Measurements from ENCODE around the gene APOC4. TPM values are rescaled to one million over a fixed set of nuclear protein-coding genes. Genes with fewer than 3 reads are reported as not detected.
"Not testable (repeated sequence)": the region's sequence is repeated elsewhere in the genome, so short reads cannot be mapped to it uniquely, and the experiment has no call there.

Gene APOC4
- total RNA-seq, 1 donor from 2014 or later: not detected

DNA sequence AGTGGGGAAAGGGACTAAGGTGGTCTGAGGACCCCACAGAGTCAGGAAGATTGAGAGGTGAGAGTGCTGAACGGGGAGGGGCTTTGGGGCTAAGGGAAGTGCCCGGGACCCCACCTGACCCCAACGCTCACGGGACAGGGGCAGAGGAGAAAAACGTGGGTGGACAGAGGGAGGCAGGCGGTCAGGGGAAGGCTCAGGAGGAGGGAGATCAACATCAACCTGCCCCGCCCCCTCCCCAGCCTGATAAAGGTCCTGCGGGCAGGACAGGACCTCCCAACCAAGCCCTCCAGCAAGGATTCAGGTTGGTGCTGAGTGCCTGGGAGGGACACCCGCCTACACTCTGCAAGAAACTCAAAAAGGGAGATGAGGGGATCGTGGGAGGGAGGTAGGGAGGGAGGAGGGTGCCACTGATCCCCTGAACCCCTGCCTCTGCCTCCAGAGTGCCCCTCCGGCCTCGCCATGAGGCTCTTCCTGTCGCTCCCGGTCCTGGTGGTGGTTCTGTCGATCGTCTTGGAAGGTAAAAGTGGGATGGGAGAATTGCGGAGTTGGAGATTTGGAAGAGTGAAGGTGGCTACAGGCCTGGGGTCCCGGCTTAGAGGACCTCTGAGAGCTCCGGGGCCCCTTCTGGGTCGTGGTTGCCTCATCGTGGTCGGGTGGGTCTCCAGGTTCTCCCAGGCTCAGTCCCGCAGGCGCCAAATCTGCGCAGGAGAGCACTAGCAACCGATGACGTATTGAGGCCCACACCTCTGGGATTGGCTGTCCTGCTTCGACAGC is 27.4 kb upstream of the APOC4 start, which contains the start of gene APOC1:
Gene APOC1 (plus strand): TSS at position 176 of the 774 bp plus-strand sequence. CDS start 284 bp downstream, at position 460.
- peak; percentile 48 for DNase-seq (ENCODE audit: extremely low read depth, low read depth, low spot score)

DNA sequence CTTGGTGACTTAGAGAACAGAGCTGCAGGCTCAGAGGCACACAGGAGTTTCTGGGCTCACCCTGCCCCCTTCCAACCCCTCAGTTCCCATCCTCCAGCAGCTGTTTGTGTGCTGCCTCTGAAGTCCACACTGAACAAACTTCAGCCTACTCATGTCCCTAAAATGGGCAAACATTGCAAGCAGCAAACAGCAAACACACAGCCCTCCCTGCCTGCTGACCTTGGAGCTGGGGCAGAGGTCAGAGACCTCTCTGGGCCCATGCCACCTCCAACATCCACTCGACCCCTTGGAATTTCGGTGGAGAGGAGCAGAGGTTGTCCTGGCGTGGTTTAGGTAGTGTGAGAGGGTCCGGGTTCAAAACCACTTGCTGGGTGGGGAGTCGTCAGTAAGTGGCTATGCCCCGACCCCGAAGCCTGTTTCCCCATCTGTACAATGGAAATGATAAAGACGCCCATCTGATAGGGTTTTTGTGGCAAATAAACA is 17.8 kb upstream of the APOC4 start:
- no peak for DNase-seq (ENCODE audit: extremely low read depth, low read depth, low spot score)

DNA sequence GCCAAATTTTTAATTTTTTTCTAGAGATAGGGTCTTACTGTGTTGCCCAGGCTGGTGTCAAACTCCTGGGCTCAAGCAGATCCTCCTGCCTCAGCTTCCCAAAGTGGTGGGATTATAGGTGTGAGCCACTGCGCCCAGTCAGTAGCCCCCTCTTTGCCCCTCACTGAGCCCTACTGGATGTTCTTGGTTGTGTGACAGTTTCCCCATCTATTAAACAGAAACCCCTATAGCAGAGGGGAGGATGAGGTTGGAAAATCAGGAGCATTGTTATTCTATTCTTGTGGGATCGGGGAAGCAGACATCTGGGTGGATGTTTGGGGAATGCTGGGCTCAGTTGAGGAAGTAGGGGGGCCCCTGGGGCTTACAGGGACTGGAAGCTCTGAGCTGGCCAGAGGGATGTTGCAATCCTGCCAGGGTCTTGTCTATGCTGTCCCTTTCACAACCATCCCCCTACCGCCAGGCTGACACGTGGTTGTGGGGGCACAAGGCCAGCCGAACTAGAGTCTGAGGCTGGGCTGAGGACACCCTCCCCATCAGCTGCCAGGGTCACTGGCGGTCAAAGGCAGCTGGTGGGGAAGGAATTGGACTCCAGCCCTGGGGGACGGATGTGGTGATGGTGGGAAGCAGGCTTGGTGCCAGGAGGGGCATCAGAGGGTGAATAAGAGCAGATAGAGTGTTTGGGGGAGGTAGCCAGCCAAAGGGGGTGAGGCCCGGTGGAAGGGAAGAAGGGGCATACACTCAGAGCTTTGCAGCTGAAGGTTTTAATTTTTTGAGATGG is 16.7 kb upstream of the APOC4 start:
- DNase-seq (ENCODE audit: extremely low read depth, low read depth, low spot score): no peak

DNA sequence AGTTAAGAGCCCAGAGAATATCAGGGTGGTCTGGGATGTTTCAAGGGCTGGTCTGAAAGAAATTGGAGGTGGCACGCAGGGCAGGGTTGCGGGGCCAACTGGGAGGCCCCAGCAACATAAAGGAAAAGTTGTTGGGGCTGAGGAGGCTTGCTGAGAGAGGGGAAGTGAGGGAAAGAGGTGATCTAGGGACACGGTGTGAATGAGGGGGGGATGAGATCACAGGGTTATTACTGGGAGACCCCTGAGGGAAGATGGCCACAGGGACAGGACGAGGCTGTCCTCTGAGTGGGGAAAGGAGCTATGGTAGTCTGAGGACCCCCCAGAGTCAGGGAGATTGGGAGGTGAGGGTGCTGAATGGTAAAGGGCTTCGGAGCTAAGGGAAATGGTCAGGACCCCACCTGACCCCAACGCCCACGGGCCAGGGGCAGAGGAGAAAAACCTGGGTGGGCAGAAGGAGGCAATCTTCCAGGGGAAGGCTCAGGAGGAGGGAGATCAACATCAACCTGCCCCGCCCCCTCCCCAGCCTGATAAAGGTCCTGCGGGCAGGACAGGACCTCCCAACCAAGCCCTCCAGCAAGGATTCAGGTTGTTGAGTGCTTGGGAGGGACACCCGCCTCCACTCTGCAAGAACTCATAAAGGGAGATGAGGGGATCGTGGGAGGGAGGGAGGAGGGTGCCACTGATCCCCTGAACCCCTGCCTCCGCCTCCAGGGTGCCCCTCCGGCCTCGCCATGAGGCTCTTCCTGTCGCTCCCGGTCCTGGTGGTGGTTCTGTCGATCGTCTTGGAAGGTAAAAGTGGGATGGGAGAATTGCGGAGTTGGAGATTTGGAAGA is 15.6 kb upstream of the APOC4 start:
- DNase-seq (ENCODE audit: extremely low read depth, low read depth, low spot score): not testable (repeated sequence)

DNA sequence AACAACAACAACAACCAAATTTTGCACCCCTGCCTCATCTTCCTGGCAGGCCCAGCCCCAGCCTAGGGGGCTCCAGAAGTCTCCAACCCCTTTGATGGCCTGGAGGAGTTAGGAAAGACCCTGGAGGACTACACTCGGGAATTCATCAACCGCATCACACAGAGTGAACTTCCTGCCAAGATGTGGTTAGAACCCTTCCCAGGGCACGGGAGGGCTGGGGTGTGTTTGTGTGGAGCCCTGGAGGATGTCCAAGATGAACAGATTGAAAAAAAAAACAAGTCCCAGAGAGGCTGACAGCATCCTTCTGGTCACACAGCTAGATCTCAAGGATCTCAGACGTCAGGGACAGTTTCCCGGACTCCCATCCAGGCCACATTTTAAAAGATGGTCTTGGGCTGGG is 14.3 kb upstream of the APOC4 start:
- DNase-seq (ENCODE audit: extremely low read depth, low read depth, low spot score): no peak

DNA sequence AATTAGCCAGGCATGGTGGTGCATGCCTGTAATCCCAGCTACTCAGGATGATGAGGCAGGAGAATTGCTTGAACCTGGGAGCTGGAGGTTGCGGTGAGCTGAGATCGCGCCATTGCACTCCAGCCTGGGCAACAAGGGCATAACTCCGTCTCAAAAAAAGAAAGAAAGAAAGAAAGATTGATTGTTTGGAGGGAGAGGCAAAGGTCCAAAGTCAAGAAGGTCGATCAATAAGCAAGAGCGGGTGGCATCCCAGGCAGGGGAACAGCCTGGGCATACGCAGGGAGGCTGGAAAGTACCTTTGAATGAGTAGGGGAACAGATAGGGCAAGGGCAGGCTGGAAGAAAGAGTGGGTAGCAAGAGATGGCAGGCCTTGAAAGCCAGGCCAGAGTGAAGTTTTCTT is 11.9 kb upstream of the APOC4 start:
- DNase-seq (ENCODE audit: extremely low read depth, low read depth, low spot score): no peak

DNA sequence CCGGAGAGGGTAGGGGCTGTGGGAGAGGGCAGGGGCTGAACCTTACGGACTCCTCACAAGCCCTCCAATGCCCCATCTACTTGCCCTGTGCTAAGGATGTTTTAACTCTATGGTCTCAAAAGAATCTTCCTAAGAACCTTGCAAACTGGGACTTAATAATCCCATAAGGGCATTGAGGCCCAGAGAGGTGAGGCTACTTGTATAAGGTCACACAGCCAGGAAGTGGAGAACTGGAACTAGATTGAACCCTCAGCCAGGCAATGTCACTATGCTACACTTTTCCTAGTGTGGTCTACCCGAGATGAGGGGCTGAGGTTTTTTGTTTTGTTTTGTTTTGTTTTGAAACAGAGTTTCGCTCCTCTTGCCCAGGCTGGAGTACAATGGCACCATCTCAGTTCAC is 10.5 kb upstream of the APOC4 start:
- DNase-seq (ENCODE audit: extremely low read depth, low read depth, low spot score): no peak

DNA sequence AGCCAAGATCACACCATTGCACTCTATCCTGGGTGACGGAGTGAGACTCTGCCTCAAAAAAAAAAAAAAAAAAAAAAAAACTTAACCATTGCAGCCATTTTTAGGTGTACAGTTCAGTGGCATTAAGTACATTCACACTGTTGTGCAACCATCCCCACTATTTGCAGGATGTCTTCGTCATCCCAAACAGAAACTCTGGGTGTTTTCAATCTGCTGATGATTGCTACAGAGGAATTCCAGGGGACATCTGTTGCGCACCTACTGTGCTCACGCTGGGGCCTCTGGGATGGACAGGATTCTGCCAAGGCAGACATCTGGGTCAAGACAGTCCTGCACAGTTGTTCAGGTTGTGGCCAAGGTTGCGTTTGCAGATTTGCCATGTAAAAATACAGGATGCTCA is 2.4 kb upstream of the APOC4 start:
- no peak for DNase-seq (ENCODE audit: extremely low read depth, low read depth, low spot score)

DNA sequence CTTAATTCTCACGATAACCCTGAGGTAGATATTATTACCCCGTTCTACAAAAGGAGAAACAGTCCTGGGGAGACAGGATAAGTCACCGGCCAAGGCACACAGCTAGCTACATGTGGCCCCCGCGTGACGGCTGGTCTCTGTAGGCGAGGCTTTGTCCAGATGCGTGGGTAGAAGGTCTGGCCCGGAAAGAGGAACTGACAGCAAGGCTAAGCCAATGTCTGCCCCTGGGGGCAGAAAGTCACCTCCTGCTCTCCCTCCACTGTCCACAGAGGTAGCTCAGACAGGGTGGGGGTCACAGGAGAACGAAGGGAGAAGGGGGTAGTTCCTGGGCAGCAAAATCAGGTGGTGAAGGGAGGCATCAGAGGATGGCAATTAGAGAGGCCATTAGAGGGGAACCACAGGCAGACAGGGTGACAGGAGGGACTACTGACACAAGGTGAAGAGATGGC is 1.8 kb downstream of the APOC4 start:
- no peak for DNase-seq (ENCODE audit: extremely low read depth, low read depth, low spot score)

DNA sequence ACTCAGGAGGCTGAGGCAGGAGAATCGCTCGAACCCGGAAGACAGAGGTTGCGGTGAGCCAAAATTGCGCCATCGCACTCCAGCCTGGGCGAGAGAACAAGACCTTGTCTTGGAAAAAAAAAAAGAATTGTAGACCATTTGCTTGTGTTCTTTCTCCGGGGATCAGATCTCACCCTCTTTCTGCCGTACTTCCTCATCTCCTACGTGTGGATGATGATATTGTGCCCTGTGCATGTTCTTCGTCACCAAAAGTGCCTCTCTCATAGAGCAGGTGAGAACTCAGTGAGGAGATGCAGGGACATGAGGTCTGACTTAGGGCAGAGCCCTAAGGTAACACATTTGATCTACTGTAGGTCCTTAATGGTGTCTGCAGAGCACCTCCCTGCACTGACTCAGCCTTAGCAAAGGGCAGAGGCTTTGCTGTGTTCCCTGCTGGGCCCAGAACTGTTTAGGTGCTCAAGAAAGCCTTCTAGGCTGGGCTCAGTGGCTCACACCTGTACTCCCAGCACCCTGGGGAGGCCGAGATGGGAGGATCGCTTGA is 5.1 kb downstream of the APOC4 start:
- no peak for DNase-seq (ENCODE audit: extremely low read depth, low read depth, low spot score)

DNA sequence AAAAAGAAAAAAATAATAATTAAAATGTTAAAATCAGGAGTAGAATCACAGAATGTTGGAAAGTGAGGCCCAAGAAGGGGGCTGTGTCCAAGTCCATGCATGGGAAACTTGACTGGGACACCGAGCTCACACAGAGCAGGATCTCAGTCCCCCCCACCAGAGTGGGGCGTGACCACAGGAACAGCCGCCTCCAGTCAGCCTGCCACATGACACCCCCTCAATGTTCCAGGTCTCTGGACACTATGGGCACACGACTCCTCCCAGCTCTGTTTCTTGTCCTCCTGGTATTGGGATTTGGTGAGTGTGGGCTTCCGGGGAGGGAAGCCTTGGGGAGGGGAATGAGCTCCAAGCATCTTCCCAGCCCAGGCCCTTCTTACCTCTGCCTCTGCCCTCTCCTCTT is 6.2 kb downstream of the APOC4 start:
- DNase-seq (ENCODE audit: extremely low read depth, low read depth, low spot score): no peak

DNA sequence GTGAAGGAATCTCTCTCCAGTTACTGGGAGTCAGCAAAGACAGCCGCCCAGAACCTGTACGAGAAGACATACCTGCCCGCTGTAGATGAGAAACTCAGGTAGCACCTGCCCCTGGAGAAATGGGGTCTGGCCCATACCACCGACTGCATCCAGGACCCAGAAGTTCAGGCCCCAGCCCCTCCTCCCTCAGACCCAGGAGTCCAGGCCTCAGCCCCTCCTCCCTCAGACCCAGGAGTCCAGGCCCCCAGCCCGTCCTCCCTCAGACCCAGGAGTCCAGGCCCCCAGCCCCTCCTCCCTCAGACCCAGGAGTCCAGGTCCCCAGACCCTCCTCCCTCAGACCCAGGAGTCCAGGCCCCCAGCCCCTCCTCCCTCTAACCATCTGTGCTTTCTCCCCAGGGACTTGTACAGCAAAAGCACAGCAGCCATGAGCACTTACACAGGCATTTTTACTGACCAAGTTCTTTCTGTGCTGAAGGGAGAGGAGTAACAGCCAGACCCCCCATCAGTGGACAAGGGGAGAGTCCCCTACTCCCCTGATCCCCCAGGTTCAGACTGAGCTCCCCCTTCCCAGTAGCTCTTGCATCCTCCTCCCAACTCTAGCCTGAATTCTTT is 6.8 kb downstream of the APOC4 start:
- DNase-seq (ENCODE audit: extremely low read depth, low read depth, low spot score): no peak

DNA sequence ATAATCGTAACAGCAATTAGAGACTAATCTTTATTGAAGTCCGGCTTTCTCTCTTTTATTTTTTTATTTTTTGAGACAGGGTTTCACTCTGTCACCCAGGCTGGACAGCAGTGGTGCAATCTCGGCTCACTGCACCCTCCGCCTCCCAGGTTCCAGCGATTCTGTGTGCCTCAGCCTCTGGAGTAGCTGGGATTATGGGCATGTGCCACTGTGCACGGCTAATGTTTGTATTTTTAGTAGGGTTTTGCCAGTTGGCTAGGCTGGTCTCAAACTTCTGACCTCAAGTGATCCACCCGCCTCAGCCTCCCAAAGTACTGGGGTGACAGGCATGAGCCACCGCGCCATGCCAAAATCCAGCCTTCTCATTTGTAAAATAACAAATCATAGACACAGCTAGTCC is 7.5 kb downstream of the APOC4 start:
- DNase-seq (ENCODE audit: extremely low read depth, low read depth, low spot score): no peak

DNA sequence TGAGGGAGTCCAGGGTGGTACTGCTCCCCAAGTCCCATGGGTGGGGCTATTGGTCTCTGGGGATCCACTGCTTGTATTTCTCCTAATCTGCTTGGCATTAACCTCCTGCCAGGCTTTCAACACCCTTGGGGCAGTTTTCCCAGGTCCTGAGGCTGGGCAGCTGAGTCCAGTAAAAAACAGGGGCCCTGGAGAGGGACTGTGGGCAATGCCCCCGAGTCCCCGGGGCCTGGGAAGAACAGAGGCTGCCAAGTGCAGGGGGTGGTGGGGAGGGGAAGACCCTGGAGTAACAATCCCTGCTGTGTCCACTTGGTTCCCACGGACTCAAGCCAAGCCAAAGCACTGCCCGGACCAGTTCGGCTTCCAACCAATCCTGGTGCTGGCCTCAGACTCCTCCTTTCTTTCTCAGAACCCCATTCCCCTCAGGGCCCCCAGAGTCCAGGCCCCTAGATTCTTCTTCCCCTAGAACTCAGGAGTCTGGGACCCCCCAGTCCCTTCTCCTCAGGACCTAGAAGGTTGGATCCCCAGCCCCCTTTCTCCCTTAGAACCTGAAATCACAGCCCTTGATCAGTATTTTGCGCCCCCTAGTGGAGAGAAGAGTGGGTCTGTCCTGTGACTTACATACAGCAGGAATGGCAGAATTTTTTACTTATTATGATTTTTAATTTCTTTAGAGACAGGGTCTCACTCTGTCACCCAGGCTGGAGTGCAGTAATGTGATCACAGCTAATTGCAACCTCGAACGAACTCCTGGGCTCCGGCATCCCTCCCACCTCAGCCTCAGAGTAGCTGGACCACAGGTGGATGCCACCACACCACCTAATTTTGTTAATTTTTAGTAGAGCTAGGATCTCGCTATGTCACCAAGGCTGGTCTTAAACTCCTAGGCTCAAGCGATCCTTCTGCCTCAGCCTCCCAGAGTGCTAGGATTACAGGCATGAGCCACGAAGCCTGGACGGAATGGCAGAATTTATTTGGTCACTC is 9.4 kb downstream of the APOC4 start:
- peak; percentile 61 for DNase-seq (ENCODE audit: extremely low read depth, low read depth, low spot score)

DNA sequence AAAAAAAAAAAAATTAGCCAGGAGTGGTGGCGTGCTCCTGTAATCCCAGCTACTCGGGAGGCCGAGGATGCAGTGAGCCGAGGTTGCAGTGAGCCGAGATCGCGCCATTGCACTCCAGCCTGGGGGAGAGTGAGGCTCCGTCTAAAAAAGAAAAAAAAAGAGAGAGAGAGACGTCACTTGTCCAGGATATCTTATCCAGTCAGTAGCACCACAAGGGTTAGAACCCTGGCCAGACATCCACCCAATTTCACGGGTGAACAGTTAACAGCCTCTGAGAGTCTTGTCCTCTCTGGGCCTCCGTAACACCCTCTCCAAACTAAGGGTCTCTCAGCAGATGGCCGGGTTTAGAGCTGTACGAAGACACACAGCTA is 12.2 kb downstream of the APOC4 start:
- DNase-seq (ENCODE audit: extremely low read depth, low read depth, low spot score): no peak

DNA sequence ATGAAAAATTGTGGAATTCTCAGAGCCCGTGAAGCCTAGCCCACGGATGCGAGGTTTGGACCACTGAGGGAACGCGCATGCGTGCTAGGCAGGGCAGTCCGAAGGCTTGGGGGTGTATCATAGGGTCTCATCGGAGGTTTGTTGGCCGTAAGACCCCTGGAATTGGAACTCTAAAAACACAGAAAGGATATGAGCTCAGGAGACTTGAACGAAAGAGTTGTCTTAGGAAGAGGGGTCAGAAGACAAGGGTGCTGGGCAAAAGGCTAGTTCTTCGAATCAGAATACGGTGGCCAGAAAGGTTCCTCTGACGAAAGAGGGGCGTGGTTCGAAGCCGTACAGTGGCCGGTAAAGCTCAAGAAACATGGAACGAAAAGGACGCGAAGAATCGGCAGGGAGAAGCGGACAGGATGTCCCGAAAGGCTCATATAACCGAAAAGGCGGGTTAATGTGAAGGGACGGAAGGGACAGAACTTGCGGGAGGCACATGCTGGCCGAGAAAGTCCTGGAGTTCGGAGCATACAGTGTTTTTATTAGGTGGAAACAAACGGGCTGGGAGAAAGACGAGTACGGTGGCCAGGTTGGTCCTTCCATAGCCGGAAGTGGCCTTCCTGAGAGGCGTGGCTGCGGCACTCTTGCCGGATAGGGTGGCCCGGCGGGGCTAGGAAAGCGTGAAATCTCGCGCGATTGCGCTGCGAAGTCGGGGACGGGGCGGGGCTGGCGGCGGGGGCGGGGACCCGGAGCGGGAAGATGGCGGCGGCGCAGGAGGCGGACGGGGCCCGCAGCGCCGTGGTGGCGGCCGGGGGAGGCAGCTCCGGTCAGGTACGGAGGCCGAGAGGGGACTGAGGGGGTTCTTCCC is 12.8 kb downstream of the APOC4 start, which contains the start of gene CLPTM1:
Gene CLPTM1 (plus strand): TSS at position 732 of the 856 bp plus-strand sequence. CDS start 16 bp downstream, at position 748.
- peak; percentile 96 for DNase-seq (ENCODE audit: extremely low read depth, low read depth, low spot score)

DNA sequence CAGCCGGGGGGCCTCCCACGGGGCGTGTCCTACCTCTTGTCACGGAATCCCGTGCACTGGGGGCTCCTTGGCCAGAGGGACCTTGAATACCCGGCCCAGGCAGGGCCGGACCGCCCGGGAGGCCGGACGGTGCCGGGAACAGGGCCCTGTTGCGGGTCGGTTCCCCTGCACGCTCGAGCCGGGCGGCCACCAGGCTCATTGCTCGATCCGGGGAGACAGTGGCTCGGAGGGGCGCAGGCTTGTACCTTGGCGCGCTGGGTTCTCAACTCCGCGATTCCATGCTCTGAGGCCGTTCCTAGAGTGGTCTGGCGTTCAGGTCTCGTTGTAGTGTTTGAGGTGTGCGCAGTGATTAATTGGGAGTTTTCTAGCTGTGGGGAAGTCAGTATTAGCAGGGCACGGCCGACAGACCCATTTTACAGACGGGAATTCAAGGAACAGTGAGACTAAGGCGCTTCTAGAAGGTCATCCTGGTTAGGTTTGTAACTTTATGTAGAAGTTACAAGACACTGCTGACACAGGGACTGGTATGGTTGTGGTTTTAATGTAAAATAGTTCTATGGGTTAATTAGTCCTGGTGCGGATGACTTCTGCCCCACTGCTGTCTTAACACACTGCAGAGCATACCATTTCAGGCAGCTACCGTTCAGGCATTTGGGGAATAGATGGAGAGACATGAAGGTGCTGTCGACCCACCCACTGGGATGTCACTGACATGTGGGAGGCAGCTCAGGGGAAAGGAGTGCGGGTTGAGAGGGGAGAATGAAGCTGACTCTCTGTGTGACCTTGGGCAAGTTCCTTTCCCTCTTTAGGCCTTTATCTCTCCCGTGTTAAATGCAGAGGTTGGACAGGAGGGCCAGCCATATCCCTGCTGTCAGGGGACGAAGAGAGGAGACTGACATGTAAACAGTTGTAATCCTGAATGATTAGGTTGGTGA is 13.7 kb downstream of the APOC4 start:
- no peak for DNase-seq (ENCODE audit: extremely low read depth, low read depth, low spot score)

Measured in glomerular endothelial cell (primary cell).